GM21515 (cell line): ENCODE data around the gene LMO7.

Source experiments
- ATAC-seq: cut with Tn5 transposase; IDR thresholded peaks from one replicate; pipeline ENCODE4 v1.9.1; 2021; ENCODE audit not compliant: unreplicated experiment

The LMO7 gene

GRCh38 chr13:75635828-75636435 lies at the start of gene LMO7:
TSS of gene LMO7 (plus strand) at chr13:75636330. CDS start at chr13:75636658, 328 bp downstream.
- peak; percentile 60 for ATAC-seq

DNA sequence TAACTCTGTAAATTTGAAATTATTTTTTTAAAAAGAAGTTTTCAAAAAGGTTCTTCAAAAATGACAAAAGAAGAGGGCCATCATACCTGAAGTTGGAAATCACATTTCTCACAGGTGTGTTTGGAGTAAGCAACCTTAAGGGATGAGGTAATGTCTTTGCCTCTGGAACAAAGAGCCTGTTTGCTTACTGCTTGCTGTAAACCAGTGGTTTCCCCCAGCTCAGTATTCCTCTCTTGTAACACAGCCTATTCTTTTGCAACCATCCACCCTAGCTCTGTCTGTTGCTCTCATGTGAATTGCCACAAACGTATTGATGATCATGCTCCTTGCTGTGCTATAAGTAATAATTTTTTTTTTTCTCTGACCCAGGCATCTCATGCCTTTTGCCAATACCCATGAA lies 48.5 kb upstream of the LMO7 start:
- ATAC-seq: no peak

GRCh38 chr13:75596657-75597182 lies 39.4 kb upstream of the LMO7 start:
- no peak for ATAC-seq

- ATAC-seq: no peak
These were observed 35.8 kb upstream of the LMO7 start for GRCh38 chr13:75600371-75600770.

- no peak for ATAC-seq
These were observed 33.1 kb upstream of the LMO7 start for GRCh38 chr13:75603038-75603437.

DNA sequence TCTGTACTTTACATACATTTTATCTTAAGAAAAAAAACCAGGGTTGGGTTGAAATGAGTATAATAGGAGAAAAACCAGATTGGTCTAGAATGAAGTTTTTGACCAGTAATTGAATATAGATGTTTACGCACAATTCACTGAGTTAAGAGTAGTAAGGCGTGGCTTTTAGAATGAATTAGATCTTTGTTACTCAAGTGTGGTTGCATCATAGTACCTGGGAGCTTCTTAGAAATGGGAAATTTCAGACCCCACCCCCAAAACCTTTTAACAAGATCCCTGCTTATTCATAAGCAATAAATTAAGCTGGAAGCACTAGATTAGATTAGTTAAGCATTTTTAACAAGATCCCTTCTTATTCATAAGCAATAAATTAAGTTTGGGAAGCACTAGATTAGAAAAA lies 28.7 kb upstream of the LMO7 start:
- ATAC-seq: no peak

- ATAC-seq: no peak
These were observed 25.7 kb upstream of the LMO7 start for GRCh38 chr13:75610466-75610865.

GRCh38 chr13:75612354-75612753 lies 23.8 kb upstream of the LMO7 start:
- no peak for ATAC-seq

DNA sequence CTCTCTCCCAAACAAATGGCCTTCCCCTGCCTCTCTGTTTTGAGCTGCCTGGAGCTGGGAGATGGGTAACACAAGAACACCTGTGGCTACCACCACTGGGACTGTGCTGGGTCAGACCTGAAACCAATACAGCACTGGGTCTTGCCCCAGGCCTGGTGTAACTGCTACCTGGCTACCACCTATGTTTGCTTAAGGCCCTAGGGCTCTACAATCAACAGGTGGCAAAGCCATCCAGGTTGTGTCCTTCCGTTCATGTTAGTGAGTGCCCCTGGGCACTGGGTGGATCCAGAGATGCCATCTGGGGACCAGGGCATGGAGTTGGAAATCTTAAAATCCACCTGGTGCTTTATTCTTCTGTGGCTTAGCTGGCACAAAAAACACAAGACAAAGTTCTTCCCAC lies 18.9 kb upstream of the LMO7 start:
- no peak for ATAC-seq

DNA sequence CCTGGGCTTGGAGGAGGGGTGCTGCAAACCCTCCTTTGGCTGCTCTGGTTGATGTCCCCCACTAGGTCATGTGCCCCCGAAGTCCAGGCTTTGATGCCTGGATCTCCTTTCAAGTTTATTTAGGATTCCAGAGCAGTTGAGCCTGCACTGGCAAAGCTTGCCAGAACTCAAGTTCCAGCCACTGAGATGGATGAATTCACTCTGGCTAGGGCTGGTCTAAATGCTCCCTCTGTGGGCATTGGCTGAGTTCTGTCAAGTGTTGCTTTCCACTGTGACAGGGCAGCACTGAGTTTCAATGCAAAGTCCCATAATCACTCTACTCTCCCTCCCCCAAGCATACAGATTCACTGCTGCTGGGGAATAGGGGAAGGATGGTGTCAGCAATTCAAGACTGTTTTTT lies 17.8 kb upstream of the LMO7 start:
- no peak for ATAC-seq

- no peak for ATAC-seq
These were observed 16.1 kb upstream of the LMO7 start for GRCh38 chr13:75620020-75620419.

- no peak for ATAC-seq
These were observed 15.0 kb upstream of the LMO7 start for GRCh38 chr13:75621147-75621546.

DNA sequence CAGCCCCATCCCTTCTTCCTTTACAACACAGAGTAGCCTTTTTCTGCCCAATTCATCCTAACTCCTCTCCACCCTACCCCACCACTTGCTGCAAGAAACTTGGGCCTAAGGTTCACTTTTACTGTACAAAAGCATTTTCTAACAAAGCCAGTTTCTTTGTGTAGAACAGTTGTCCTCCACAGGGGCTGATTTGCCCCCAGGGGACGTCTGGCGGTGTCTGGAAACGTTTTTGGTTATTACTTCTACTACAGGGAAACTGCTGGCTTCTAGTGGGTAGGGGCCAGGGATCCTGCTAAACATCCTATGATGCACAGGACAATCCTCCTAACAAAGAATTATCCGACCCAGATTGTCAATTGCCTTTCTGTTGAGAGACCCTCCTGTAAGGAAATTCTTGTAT lies 7.3 kb upstream of the LMO7 start:
- ATAC-seq: no peak

DNA sequence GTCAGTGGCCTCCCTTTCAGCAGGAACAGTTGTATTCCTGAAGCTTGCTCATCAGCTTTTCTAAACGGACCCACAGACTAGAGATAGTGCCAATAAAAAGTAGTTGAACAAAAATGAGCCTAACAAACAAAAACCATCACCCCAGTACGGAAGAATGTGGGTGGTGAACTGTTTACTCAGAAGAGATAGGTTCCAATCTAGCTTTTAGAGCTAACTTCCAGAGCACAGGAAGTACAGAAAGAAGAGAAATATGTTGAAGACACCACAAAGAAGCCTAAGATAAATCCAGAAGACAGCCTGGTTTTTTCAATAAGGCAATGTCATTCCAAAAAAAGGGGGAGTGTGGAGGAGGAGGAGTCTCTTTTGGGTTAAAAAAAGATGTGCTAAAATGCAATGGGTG lies 2.8 kb upstream of the LMO7 start:
- no peak for ATAC-seq

- ATAC-seq: no peak
These were observed 866 bp upstream of the LMO7 start for GRCh38 chr13:75635101-75635827.

GRCh38 chr13:75636436-75637180 lies 478 bp downstream of the LMO7 start:
- ATAC-seq: peak; percentile 58

- no peak for ATAC-seq
These were observed 1.1 kb downstream of the LMO7 start for GRCh38 chr13:75637181-75637750.

DNA sequence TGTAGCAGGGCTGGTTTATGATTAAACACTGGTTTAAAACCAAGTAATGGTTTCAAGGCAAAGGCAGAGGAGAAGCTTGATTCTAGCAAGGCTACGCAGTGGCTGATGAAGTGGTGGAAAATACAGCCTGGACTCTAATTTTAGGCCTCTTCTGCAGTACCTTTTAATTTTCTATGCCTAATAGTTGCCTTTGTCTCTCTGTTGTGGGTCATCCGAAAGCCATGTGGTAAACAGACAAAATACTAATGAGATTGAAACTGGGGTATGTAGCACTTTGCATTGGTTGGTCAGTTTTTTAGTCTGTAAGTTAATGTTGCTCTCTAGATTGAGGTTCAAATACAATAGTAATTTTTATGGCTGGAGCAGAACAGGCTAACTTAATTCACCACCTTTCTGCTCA lies 3.3 kb downstream of the LMO7 start:
- ATAC-seq: no peak

GRCh38 chr13:75641026-75641425 lies 4.9 kb downstream of the LMO7 start:
- ATAC-seq: no peak

GRCh38 chr13:75643182-75643581 lies 7.1 kb downstream of the LMO7 start:
- no peak for ATAC-seq

- ATAC-seq: no peak
These were observed 7.6 kb downstream of the LMO7 start for GRCh38 chr13:75643693-75644092.

DNA sequence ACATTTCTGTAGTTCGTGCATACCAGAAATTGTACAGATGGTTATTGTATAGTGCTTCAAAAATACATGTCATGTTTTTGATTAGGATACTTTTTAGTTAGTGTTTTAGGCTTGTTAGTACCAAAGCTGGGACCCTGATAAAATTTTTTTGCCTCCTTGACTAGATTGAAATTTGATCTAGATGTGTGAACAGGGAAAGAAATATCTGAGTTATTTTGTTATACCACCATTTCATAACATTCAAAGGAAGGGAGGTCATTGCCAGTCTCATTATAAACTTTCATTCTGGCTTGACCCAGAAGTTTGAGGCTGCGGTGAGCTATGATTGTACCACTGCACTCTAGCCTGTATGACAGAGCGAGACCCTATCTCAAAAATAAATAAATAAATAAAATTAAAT lies 9.0 kb downstream of the LMO7 start:
- no peak for ATAC-seq
